Fibroblast of skin of scalp (primary cell): ENCODE data around the gene HNRNPF.

Experiments
- DNase-seq: peaks from one replicate; pipeline ENCODE4 v3.0.0-alpha.2; 2013

The HNRNPF gene

DNA sequence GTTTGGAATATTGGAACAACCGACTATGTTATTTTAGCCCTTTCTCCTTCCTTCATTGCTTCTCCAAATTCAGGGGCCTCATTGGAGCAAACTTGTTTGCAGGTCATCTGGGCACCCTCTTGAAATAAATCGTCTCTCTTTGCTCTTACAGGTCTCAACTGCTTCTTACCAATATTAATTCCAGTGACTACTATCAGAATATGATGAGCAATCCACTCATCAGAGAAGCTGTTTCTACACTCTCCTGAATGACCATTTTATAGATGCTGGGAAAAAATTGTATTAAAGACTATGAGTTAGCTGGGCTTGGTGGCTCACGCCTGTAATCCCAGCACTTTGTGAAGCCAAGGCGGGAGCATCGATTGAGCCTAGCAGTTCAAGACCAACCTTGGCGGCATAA lies 12.5 kb upstream of the HNRNPF start:
- no peak for DNase-seq

- no peak for DNase-seq
Measured at GRCh38 chr10:43421201-43421507, 12.2 kb upstream of the HNRNPF start.

DNA sequence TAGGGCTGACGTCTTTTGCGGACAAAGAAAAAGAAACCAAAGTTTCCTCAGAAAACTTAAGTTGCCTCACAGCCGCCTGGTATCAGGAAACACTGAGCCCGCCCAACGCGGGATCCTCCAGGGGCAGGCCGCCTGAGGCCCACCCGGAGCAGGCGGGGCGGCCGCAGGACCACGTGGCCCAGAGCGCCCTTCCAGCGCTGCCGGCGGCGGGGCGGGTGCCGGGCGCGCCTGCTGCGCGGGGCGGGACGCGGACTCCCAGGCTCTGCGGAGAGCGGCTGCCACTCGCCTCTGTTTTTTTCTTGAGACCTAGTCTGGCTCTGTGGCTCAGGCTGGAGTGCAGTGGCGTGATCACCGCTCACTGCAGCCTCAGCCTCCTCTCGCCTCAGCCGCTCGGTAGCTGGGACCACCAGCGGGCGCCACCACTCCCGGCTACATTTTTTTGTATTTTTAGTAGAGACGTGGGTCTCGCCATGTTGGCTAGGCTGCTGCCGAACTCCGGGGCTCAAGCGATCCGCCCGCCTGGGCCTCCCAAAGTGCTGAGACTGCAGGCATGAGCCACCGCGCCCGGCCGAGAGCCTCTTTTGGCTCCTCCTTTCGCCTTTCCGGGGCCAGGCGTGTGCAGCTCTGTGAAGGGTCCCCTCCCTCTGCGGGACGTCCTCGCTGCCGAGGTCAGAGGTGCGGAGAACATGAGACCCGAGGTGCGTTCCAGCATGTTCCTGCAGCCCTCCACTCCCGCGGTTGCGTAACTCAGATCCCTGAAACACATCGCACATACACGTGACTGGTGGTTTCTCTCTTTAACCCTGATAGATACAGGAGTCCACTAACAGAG lies 11.6 kb upstream of the HNRNPF start:
- DNase-seq, result peak; percentile 90

GRCh38 chr10:43419997-43420368 lies 11.0 kb upstream of the HNRNPF start:
- no peak for DNase-seq

DNA sequence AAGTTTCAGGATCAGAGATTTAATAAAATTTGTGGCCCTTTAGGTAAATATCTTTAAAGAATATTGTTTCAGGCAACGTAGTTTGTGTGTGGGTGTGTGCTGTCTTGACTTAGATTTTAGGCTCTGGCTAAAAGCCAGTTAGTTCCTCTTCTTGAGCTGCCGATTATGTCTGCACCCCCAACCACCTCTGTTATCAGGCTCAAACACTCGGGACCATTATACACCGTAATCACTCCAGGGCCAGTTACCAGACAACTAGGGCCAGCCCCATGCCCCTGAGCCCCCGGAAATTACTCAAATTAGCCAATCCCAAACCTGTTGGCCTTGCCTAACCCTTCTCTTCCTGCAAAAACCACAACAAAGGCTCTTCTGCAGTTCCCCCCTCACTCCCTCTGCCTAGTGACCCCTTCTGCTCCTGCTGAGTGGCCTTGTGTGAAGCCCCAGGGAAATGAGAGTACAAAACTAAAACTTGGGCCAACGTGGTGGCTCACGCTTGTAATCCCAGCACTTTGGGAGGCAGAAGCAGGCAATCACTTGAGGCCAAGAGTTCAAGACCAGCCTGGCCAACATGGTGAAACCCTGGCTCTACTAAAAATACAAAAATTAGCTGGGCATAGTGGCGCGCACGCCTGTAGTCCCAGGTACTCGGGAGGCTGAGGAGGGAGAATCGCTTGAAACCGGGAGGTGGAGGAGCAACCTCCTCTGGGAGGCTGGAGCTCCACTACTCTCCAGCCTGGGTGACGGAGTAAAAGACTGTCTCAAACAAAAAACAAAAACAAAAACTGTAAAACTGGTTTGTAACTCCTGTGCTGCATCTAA lies 9.2 kb upstream of the HNRNPF start:
- DNase-seq, result no peak

DNA sequence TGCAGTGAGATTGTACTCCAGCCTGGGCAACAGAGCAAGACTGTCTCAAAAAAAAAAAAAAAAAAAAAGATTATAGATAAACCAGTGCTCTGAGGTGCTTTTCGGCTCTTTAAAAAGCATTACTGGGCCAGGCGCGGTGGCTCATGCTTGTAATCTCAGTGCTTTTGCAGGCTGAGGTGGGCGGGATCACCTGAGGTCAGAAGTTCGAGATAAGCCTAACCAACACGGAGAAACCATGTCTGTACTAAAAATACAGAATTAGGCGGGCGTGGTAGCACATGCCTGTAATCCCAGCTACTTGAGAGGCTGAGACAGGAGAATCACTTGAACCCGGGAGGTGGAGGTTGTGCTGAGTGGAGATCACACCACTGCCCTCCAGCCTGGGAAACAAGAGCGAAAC lies 6.6 kb upstream of the HNRNPF start:
- no peak for DNase-seq

- DNase-seq, result no peak
Measured at GRCh38 chr10:43411536-43411935, 2.5 kb upstream of the HNRNPF start.

DNA sequence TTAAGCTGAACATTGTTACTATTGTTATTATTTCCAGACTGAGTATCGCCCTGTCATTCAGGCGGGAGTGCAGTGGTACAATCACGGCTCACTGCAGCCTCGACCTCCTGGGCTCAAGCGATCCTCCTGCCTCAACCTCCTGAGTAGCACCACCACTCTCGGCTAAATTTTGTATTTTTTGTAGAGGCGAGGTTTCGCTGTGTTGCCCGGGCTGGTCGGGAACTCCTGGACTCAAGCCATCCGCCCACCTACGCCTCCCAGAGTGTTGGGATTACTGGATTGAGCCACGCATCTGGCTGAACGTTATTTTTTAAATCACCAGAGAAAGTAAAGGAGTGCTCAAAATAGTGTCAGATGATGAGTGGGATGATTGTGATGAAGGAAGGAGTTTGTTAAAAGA lies 1.4 kb upstream of the HNRNPF start:
- no peak for DNase-seq

DNA sequence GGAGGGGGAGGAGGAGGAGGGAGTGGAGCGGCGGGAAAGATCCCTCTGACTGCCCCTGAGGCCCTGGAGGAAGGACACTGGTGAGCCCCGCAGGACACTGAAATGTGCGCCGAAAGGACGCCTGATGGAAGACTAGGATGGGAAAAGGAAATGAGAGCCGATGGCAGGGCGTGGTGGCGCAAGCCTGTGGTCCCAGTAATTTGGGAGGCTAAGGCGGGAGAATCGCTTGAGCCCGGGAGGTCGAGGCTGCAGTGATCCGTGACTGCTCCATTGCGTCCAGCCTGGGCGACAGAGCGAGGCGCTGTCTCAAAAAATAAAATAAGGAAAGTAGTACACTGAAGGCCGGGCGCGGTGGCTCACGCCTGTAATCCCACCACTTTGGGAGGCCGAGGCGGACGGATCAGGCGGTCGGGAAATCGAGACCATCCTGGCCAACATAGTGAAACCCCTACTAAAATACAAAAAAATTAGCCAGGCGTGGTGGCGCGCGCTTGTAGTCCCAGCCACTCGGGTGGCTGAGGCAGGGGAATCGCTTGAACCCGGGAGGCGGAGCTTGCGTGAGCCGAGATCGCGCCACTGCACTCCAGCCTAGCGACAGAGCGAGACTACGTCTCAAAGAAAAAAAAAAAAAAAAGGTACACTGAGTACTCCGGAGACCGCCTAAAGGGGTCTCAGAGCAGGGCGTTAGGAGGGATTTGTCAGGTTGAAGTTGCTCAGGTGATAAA lies 561 bp upstream of the HNRNPF start:
- peak; percentile 21 for DNase-seq

GRCh38 chr10:43408331-43408709 lies 666 bp downstream of the HNRNPF start:
- no peak for DNase-seq

- peak; percentile 88 for DNase-seq
Measured at GRCh38 chr10:43407576-43408330, 1.2 kb downstream of the HNRNPF start.

GRCh38 chr10:43407148-43407575 lies 1.8 kb downstream of the HNRNPF start:
- DNase-seq, result peak; percentile 56

DNA sequence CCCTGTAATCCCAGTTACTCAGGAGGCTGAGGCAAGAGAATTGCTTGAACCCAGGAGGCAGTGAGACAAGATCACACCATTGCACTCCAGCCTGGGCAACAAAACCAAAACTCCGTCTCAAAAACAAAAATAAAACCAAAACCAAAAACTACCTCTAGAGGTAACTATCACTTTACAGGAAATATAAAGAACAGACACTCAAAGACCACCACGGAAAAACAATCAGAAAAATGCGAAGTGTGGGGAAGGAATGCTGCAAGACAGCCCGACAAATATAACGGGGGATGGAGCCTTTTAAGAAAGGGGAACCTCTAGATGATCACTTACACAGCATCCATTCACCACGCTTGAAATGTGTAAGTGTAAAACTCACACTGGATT lies 4.3 kb downstream of the HNRNPF start:
- DNase-seq, result no peak

DNA sequence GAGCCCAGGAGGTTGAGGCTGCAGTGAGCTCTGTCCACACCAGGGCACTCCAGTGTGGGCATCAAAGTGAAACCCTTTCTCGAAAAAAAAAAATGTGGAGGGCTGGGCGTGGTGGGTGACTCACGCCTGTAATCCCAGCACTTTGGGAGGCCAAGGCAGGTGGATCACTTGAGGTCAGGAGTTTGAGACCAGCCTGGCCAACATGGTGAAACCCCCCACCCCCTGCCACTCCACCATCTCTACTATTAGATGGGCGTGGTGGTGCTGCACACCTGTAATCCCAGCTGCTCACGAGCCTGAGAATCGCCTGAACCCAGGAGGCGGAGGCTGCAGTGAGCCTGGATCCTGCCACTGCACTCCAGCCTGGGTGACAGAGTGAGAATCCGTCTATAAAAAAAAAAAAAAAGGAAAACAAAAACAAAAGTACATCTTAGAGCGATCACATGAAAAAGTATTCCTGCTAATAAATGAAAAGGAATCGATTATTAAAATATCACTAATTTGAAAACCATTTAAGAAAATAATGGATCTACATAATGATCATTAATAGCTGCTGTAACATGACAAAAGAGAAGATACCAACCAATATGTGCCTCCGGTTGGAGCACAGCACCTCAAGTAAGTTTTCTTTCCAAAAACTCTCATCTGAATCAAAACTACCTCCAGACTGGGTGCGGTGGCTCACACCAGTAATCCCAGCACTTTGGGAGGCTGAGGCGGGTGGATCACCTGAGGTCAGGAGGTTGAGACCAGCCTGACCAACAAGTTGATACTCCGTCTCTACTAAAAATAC lies 4.9 kb downstream of the HNRNPF start:
- no peak for DNase-seq

DNA sequence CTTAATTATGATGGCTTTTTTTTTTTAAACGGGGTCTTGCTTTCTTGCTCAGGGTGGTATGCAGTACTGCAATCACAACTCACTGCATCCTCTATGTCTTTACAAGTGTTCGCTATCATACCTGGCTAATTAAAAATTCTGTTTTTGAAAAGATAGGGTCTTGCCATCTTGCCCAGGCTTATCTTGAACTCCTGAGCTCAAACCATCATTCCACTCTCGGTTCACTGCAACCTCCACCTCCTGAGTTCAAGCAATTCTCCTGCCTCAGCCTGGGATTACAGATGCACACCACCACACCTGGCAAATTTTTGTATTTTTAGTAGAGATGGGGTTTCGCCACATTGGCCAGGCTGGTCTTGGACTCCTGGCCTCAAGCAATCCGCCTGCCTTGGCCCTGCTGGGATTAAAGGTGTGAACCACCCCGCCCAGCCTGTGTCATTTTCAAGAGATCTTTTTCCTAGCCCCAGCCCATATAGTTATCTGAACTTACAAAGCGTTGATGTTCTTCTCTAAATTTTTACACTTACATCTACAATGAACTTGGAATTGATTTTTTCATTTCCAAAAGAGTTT lies 6.0 kb downstream of the HNRNPF start:
- DNase-seq, result no peak

DNA sequence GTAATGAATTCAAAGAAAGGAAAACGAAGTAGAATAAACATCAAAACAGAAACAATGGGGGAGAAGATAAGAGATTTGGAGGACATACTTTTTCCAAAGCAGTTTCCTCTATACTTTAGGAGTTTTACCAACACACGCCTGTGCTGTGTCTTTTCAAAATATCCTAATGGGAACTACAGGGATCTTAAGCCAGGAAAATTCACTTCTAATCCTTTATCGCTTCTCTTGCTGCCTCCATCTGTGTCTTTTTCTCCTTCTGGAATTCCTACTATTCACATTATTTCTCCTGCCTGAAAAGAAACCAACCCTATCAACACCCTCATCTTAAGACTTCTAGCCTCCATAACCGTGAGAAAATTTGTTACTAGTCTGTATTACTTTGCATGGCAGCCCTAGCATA lies 6.8 kb downstream of the HNRNPF start:
- DNase-seq, result no peak

- DNase-seq, result no peak
Measured at GRCh38 chr10:43401627-43402026, 7.4 kb downstream of the HNRNPF start.

DNA sequence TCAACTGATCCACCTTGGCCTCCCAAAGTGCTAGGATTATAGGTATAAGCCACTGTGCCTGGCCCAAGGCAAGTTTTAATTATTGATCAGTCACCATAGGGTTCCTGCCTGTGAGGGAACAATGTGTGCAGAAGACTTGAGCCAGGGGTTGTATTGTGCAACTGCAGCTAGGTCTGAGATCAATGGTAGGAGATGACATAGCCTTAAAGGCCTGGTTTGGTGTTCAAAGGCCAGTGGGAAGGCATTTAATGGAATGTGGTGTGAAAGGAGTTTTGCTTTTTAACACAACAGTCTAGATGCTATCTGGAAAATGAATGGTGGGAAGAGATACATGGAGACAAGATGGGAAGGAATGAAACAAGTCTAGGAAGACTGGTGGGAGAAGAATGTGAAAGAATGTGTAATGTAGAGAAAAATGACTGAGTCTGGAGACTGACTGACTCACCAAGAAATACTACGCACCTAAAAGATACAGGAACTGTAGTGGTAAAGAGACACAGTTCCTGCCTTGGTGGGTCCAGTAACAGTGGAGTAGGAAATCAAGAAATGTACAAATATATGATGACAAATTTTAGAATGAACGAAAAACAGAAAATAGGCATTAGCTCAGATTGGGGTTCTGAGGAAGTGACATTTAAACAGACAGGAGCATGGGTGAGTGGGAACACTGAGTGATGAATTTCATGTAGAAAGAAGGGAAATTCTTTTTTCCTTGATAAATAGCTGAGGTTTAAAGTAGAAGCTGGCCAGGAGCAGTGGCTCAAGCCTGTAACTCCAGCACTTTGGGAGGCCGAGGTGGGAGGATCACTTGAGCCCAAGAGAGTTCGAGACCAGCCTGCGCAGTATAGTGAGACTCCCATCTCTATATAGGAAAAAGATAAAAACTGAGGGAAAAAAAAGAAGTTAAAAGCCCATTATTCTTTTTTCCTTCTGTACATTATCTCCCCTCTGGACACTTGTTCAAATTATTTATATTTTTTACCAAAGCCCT lies 9.4 kb downstream of the HNRNPF start:
- peak; percentile 51 for DNase-seq

- DNase-seq, result no peak
Measured at GRCh38 chr10:43398939-43399319, 10.1 kb downstream of the HNRNPF start.

GRCh38 chr10:43396928-43397624 lies 11.9 kb downstream of the HNRNPF start:
- peak; percentile 71 for DNase-seq
